ENCODE measurements around the gene CLNK. TPM values are rescaled to one million over a fixed set of nuclear protein-coding genes. Genes with fewer than 3 reads are reported as not detected.

The CLNK gene
- total and polyA plus RNA-seq, 2 of the 8 experiments (the other 6 are each of a cell fraction or from before 2014, with no cell fraction given) = not detected

- Histone ChIP-seq H4K91ac (replicated peaks; ENCODE audit: insufficient read length, low read length) (no peak overlapping the region), H3K18ac (ENCODE audit: extremely low read depth, low read length) (no peak overlapping the region), H3K4me2 (ENCODE audit: insufficient read depth in 1 of 2, low read depth in 2 of 2, low read length in 2 of 2) (no peak overlapping the region), H3K79me1 (ENCODE audit: low read depth, low read length) (no peaks in the 10 kb centered on the region; the same call in 1 of the 2 replicates), H3K9ac (replicated peaks in 1 of 4; ENCODE audit: extremely low read depth in 1 of 4, low read depth in 3 of 4, low read length in 3 of 4) (no peak overlapping the region), H2BK15ac (ENCODE audit: low read length) (no peak overlapping the region), H2BK12ac (ENCODE audit: low read depth, low read length) (no peak overlapping the region), H2BK120ac (replicated peaks; ENCODE audit: low read depth, low read length) (no peak overlapping the region), H3K36me3 (ENCODE audit: control insufficient read depth in 2 of 4, insufficient read depth in 4 of 4, low read length in 3 of 4) (no peaks in the 10 kb centered on the region), H3K4me1 (replicated peaks in 1 of 4; ENCODE audit: control insufficient read depth in 3 of 4, insufficient read depth in 4 of 4, low read length in 3 of 4) (no peaks in the 10 kb centered on the region), H3K23ac (ENCODE audit: insufficient read length) (no peak overlapping the region), H4K20me1 (replicated peaks in 1 of 2; ENCODE audit: control insufficient read depth in 1 of 2, insufficient read depth in 2 of 2, low read length in 2 of 2) (no peaks in the 10 kb centered on the region), H3K27ac (ENCODE audit: low read depth, low read length) (no peak overlapping the region), H3K23me2 (ENCODE audit: low read depth, low read length) (no peaks in the 10 kb centered on the region), H3K79me2 (ENCODE audit: control insufficient read depth in 1 of 2, insufficient read depth in 2 of 2, low read length in 2 of 2) (no peaks in the 10 kb centered on the region), H3K27me3 (replicated peaks in 1 of 4; ENCODE audit: control insufficient read depth in 3 of 4, extremely low read depth in 1 of 4, insufficient read depth in 3 of 4, low read length in 3 of 4) (no peaks in the 10 kb centered on the region), H4K8ac (ENCODE audit: extremely low read depth, insufficient read depth, low read length) (no peak overlapping the region), H2AFZ (ENCODE audit: low read length) (no peak overlapping the region), H2BK20ac (ENCODE audit: low read length) (no peak overlapping the region), H3K14ac (ENCODE audit: insufficient read length) (no peak overlapping the region), H2BK5ac (ENCODE audit: low read depth, low read length) (no peak overlapping the region), H3K4me3 (ENCODE audit: extremely low read depth in 1 of 4, insufficient read depth in 2 of 4, low read depth in 3 of 4, low read length in 4 of 4) (no peak overlapping the region), H2AK5ac (ENCODE audit: low read depth, low read length) (no peak overlapping the region), H3K4ac (replicated peaks; ENCODE audit: insufficient read length, low read depth, low read length) (no peak overlapping the region), H3K9me3 (ENCODE audit: insufficient read depth in 2 of 2, low read depth in 1 of 2, low read length in 1 of 2) (no peaks in the 10 kb centered on the region), H3K56ac (replicated peaks; ENCODE audit: insufficient read length, low read depth, low read length) (no peak overlapping the region), H4K5ac (ENCODE audit: insufficient read length, low read depth, low read length) (no peak overlapping the region)
- 88% methylated on average over 4 of the region's 4 CpGs; no CpG with 5 or more reads in 1 of the 2 experiments for WGBS, 2 experiments (ENCODE audit: extremely low coverage in 1 of 2, insufficient coverage in 1 of 2, insufficient read length in 1 of 2, insufficient replicate concordance in 2 of 2, low coverage in 1 of 2, low lambda C conversion rate in 2 of 2, missing lambda C conversion rate in 1 of 2)
- POLR2A ChIA-PET (ENCODE audit: partially characterized antibody) = no interaction called here
- TF ChIP-seq SUZ12 (IDR thresholded peaks at IDR 0.05; ENCODE audit: low read length) (no peak), TEAD4 (IDR thresholded peaks at IDR 0.05; ENCODE audit: low read depth, low read length) (no peak), SIX5 (IDR thresholded peaks at IDR 0.05; ENCODE audit: low read depth, low read length) (no peak)
- TF ChIP-seq, protein P1, sequence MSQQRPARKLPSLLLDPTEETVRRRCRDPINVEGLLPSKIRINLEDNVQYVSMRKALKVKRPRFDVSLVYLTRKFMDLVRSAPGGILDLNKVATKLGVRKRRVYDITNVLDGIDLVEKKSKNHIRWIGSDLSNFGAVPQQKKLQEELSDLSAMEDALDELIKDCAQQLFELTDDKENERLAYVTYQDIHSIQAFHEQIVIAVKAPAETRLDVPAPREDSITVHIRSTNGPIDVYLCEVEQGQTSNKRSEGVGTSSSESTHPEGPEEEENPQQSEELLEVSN (IDR thresholded peaks at IDR 0.05) = no peak
- FAIRE-seq (no peak), DNase-seq (ENCODE audit: low read depth in 1 of 2, low spot score in 2 of 2) (no peak)
- CTCF ChIA-PET (ENCODE audit: partially characterized antibody) = interaction anchor here (0.6 to 1.1 kb wide), 3 partner anchors 36 to 80 kb away, joined by 3 to 4 read pairs (median 3); no protein-coding TSS in a partner anchor
Observed at GRCh38 chr4:10629394-10629793, 55.2 kb downstream of the CLNK start.
